Testis (tissue), 3 donors: ENCODE data around the gene KCNH6. TPM values are rescaled to one million over a fixed set of nuclear protein-coding genes. Genes with fewer than 3 reads are reported as not detected.

Experiments used
- DNase-seq: peaks from one replicate; pipeline ENCODE4 v3.0.0-alpha.2; 2019
- H3K27ac ChIP-seq, 2 donors: fragments of 200-600 bp; sonication (generic); one replicate each; pipeline ENCODE4 v1.5.1; 2019
- H3K27me3 ChIP-seq: fragments of 200-600 bp; sonication (generic); one replicate; pipeline ENCODE4 v1.5.1; 2019
- H3K36me3 ChIP-seq: fragments of 200-600 bp; sonication (generic); one replicate; pipeline ENCODE4 v1.5.1; 2017; ENCODE audit warnings: low read depth; ENCODE audit errors: missing control alignments
- H3K4me1 ChIP-seq: fragments of 200-600 bp; sonication (generic); one replicate; pipeline ENCODE4 v1.5.1; 2019
- H3K4me3 ChIP-seq, 2 donors: fragments of 200-600 bp; sonication (generic); one replicate each; pipeline ENCODE4 v1.5.1; 2017 to 2019
- H3K9me3 ChIP-seq: fragments of 200-600 bp; sonication (generic); one replicate; pipeline ENCODE4 v1.5.1; 2017
- POLR2A ChIP-seq: fragments of 450-650 bp; IDR thresholded peaks from one replicate; pipeline ENCODE4 v1.6.1; 2017; ENCODE audit warnings: antibody characterized with exemption, mild to moderate bottlenecking, moderate library complexity
- WGBS, 2 donors: methylation state at CpG; one replicate each; pipeline ENCODE4 v1.1.5; 2018; 5-methylcytosine and 5-hydroxymethylcytosine counted together
- intact Hi-C: fragments of 100-400 bp; cut with DNase I; formaldehyde crosslinking; loops from one replicate; pipeline ENCODE4 v1.15.1; 2023; ENCODE audit warnings: low total_unique reads
- polyA plus RNA-seq: library from polyadenylated mRNA; stranded (reverse); fragments of 350-450 nt; fragmentation: Illumina TruSeq; extraction: RNeasy Lipid Tissue Mini Kit (QIAGEN cat#74804); gene quantifications from one replicate; pipeline ENCODE4 v1.2.3, GENCODE V29; 2014; ENCODE audit warnings: low read depth, low replicate concordance; ENCODE audit not compliant: insufficient read depth
- total RNA-seq, 2 donors: library from RNA; depleted of rRNA; stranded (reverse); fragments of >200 nt; gene quantifications; one replicate each; pipeline ENCODE4 v1.2.3, GENCODE V29; 2016
- TF ChIP-seq, protein P1 (sequence below), 3 experiments: fragments of 450-650 bp in 2 of 3; fragments of 200-600 bp in 1 of 3; sonication (generic) in 1 of 3; IDR thresholded peaks; one replicate each; pipeline ENCODE4 v1.5.1; 2016 to 2019; ENCODE audit warnings: antibody characterized with exemption in 3 of 3, mild to moderate bottlenecking in 2 of 3, moderate library complexity in 1 of 3

KCNH6 gene
- total and polyA plus RNA-seq, 3 donors from 2014 or later: 0.79 to 1.7 (median 0.99) TPM

DNA sequence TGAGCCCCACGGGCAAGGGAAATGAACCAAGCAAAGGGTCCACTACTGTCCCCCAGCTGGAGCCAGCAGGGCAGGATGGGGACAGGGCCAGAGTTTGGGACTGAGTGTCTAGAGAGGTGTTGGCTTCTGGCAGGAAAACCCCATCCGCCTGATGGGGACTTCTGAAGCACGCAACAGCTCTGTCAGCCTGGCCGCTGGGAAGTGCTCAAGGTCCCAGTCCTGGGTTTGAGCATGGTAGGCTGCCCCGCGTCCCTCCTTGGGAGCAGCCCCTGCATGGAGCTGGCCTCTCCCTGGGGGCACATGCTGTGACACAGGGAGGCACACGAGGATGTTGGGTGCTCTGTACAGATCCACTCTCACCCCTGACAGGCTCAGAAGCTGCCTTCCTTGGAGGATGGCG is 31.7 kb upstream of the KCNH6 start:
- Histone ChIP-seq H3K4me1 (no peaks in the 10 kb centered on the region), H3K4me3 (no peak overlapping the region), H3K9me3 (no peaks in the 10 kb centered on the region), H3K27me3 (no peaks in the 10 kb centered on the region), H3K36me3 (no peaks in the 10 kb centered on the region), H3K27ac (no peak overlapping the region)
- intact Hi-C loops: no loop called here
- DNase-seq: no peak
- TF ChIP-seq, protein P1, sequence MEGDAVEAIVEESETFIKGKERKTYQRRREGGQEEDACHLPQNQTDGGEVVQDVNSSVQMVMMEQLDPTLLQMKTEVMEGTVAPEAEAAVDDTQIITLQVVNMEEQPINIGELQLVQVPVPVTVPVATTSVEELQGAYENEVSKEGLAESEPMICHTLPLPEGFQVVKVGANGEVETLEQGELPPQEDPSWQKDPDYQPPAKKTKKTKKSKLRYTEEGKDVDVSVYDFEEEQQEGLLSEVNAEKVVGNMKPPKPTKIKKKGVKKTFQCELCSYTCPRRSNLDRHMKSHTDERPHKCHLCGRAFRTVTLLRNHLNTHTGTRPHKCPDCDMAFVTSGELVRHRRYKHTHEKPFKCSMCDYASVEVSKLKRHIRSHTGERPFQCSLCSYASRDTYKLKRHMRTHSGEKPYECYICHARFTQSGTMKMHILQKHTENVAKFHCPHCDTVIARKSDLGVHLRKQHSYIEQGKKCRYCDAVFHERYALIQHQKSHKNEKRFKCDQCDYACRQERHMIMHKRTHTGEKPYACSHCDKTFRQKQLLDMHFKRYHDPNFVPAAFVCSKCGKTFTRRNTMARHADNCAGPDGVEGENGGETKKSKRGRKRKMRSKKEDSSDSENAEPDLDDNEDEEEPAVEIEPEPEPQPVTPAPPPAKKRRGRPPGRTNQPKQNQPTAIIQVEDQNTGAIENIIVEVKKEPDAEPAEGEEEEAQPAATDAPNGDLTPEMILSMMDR (IDR thresholded peaks at IDR 0.05): no peak
- TF ChIP-seq POLR2A: no peak
- WGBS, 2 donors: 83 to 93% methylated on average over 1 to 8 of the region's 8 CpGs

DNA sequence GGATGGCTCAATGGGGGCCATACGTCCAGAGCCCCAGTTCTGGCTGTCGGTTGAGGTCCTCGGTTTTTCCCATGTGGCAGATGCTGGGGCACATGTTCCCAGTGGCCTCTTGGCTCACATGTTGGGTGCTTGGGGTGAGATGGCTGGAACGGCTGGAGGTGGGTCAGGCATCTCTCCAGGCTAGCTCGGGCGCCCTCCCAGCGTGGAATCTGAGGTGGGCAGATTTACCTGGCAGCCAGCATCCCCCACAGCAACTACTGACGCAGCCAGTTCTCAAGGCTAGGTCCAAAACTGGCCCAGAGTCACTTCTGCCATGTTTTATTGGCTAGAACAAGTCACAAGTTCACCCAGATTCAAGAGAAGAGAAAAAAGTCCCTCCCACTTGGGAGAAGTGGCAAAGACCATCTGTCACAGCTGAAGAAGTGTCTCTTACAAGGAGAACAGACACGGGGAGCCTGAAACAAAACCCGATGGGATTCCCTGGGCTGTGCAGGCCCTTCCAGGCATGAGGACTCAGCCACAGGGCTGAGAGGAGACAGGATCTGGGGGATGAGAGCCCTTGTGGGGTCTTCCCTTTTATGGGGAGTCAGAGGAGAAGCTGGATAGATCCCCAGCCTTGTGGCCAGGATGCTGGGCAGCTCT is 31.1 kb upstream of the KCNH6 start:
- TF ChIP-seq, protein P1 (IDR thresholded peaks at IDR 0.05): no peak
- no peak for TF ChIP-seq POLR2A
- no peak for DNase-seq
- intact Hi-C loops: no loop called here
- Histone ChIP-seq H3K27me3 (no peaks in the 10 kb centered on the region), H3K4me3 (no peak overlapping the region), H3K27ac (no peak overlapping the region), H3K36me3 (no peaks in the 10 kb centered on the region), H3K4me1 (no peaks in the 10 kb centered on the region), H3K9me3 (no peaks in the 10 kb centered on the region)
- 77 to 88% methylated on average over 4 to 10 of the region's 10 CpGs for WGBS, 2 donors

DNA sequence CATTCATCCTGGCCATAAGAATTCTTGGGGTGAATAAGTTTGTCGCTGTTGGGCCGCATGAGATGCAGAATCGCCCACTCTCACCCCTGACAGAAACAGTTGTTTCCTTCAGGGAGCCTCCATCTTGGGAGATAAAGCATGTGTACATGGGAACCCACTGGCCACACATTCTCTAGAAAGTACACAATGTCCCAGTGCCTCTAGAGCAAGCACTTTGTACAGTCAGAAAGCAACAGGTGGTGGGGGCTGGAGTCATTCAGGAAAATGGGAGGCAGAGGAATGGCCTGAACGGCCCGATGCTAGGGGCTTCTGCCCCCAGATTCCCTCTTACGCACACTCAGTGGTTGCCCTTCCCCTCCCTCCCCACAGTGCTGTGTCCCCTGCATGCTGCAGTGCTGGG is 30.2 kb upstream of the KCNH6 start:
- WGBS, 2 donors: 64 to 68% methylated on average over 5 to 6 of the region's 6 CpGs
- intact Hi-C loops: no loop called here
- no peaks in the 10 kb centered on the region for H3K9me3 ChIP-seq
- no peaks in the 10 kb centered on the region for H3K27me3 ChIP-seq
- no peak overlapping the region for H3K4me3 ChIP-seq
- H3K4me1 ChIP-seq: no peaks in the 10 kb centered on the region
- no peak overlapping the region for H3K27ac ChIP-seq
- no peaks in the 10 kb centered on the region for H3K36me3 ChIP-seq
- TF ChIP-seq, protein P1 (IDR thresholded peaks at IDR 0.05): no peak
- no peak for TF ChIP-seq POLR2A
- DNase-seq: no peak

DNA sequence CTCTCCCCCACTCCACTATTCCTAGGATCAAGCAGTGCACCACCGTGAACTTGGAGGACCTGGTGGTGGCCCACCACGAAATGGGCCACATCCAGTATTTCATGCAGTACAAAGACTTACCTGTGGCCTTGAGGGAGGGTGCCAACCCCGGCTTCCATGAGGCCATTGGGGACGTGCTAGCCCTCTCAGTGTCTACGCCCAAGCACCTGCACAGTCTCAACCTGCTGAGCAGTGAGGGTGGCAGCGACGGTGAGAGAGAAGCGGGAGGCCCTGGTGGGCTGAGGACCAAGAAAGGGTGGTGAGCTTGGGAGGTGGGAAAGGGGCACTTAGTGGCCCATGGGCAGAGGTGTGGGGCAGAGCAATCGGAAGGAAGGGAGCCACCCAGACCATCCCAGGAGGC is 29.7 kb upstream of the KCNH6 start:
- no peaks in the 10 kb centered on the region for H3K27me3 ChIP-seq
- no peak overlapping the region for H3K27ac ChIP-seq
- H3K4me3 ChIP-seq: no peak overlapping the region
- H3K36me3 ChIP-seq: no peaks in the 10 kb centered on the region
- TF ChIP-seq, protein P1 (IDR thresholded peaks at IDR 0.05): no peak
- TF ChIP-seq POLR2A: no peak
- H3K9me3 ChIP-seq: no peaks in the 10 kb centered on the region
- WGBS, 2 donors: 95 to 98% methylated on average over 9 of the region's 9 CpGs
- intact Hi-C loops: no loop called here
- H3K4me1 ChIP-seq: no peaks in the 10 kb centered on the region
- DNase-seq: no peak

DNA sequence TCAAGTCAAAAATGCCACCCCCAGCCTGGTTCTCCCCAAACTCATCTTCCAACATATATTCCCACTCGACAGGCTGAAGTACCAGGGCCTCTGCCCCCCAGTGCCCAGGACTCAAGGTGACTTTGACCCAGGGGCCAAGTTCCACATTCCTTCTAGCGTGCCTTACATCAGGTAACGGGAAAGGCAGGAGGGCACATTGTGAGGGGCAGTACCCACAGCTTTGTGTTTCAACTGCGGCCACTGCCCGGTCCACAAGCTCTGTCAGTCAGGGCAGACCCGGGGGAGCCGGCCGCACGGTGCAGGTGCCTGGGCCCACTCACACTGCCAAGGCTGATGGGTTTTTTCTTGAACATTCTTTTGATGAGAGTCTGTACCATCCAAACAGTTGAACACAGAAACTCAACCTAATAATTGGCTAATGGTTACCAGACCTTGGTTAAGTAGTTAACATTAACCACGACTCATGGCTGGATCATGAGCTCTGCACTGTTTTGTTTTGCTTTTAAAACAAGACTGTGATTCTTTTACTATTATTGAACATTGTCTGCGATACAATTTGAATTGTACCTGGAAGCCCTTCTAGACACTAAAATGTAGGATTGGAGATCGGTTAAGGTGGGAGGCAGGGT is 28.7 kb upstream of the KCNH6 start:
- Histone ChIP-seq H3K27me3 (no peaks in the 10 kb centered on the region), H3K9me3 (no peaks in the 10 kb centered on the region), H3K4me1 (no peaks in the 10 kb centered on the region), H3K27ac (no peak overlapping the region), H3K4me3 (no peak overlapping the region), H3K36me3 (no peaks in the 10 kb centered on the region)
- TF ChIP-seq, protein P1 (IDR thresholded peaks at IDR 0.05): no peak
- no peak for TF ChIP-seq POLR2A
- intact Hi-C loops: no loop called here
- no peak for DNase-seq
- 91 to 92% methylated on average over 11 to 12 of the region's 12 CpGs for whole genome bisulfite sequencing, 2 donors
